Loucy (cell line): ENCODE data around the gene STK32C.

Experiments used
- H2AFZ ChIP-seq: fragments of 200-600 bp; sonication (generic); 2 replicates; pipeline ENCODE4 v1.6.0; 2016; ENCODE audit warnings: antibody characterized with exemption, mild to moderate bottlenecking, low read length, moderate library complexity
- H3F3A ChIP-seq: fragments of 200-600 bp; 2 replicates; pipeline ENCODE4 v1.6.0; 2016; ENCODE audit warnings: antibody characterized with exemption, low read depth, mild to moderate bottlenecking
- H3K27me3 ChIP-seq: fragments of 200-600 bp; sonication (generic); 2 replicates; pipeline ENCODE4 v1.6.1; 2014; ENCODE audit warnings: low read length, mild to moderate bottlenecking; ENCODE audit not compliant: insufficient read depth, poor library complexity, severe bottlenecking
- H3K36me3 ChIP-seq: fragments of 200-600 bp; sonication (generic); 2 replicates; pipeline ENCODE4 v1.6.1; 2016; ENCODE audit warnings: low read length; ENCODE audit not compliant: insufficient read depth
- H3K4me1 ChIP-seq: fragments of 200-600 bp; sonication (generic); 2 replicates; pipeline ENCODE4 v1.5.1; 2014; ENCODE audit warnings: low read length, mild to moderate bottlenecking; ENCODE audit not compliant: insufficient read depth, poor library complexity, severe bottlenecking
- H3K4me2 ChIP-seq: fragments of 200-600 bp; sonication (generic); 2 replicates; pipeline ENCODE4 v1.6.0; 2014; ENCODE audit warnings: antibody characterized with exemption, low read length, low read depth, mild to moderate bottlenecking; ENCODE audit not compliant: poor library complexity, severe bottlenecking
- H3K4me3 ChIP-seq: fragments of 200-600 bp; sonication (generic); 2 replicates; pipeline ENCODE4 v1.5.1; 2014; ENCODE audit warnings: low read length, mild to moderate bottlenecking, mixed read lengths; ENCODE audit not compliant: poor library complexity, severe bottlenecking
- H3K79me2 ChIP-seq: fragments of 200-600 bp; sonication (generic); 2 replicates; pipeline ENCODE4 v1.6.1; 2014; ENCODE audit warnings: low read length; ENCODE audit not compliant: insufficient read depth
- H3K9ac ChIP-seq: fragments of 200-600 bp; sonication (generic); 2 replicates; pipeline ENCODE4 v1.6.0; 2014; ENCODE audit warnings: mild to moderate bottlenecking, low read depth, low read length, moderate library complexity; ENCODE audit not compliant: poor library complexity, severe bottlenecking
- H3K9me2 ChIP-seq: fragments of 200-600 bp; sonication (generic); replicated peaks from 2 replicates; pipeline ENCODE4 v1.6.1; 2016; ENCODE audit warnings: low read depth, low read length, mixed read lengths
- H3K9me3 ChIP-seq: fragments of 200-600 bp; sonication (generic); 2 replicates; pipeline ENCODE4 v1.6.1; 2014; ENCODE audit warnings: mild to moderate bottlenecking, antibody characterized with exemption, low read length, low read depth; ENCODE audit not compliant: insufficient read depth
- H4K20me1 ChIP-seq: fragments of 200-600 bp; sonication (generic); 2 replicates; pipeline ENCODE4 v1.6.0; 2014; ENCODE audit warnings: antibody characterized with exemption, low read length, mild to moderate bottlenecking; ENCODE audit not compliant: insufficient read depth, poor library complexity, severe bottlenecking
- CTCF ChIP-seq: fragments of 200-600 bp; sonication (generic); conservative IDR thresholded peaks from 2 replicates; pipeline ENCODE4 v1.5.1; 2014; ENCODE audit warnings: mild to moderate bottlenecking, antibody characterized with exemption, low read length
- EZH2phosphoT487 ChIP-seq: fragments of 200-600 bp; IDR thresholded peaks from 2 replicates; pipeline ENCODE4 v1.6.1; 2018; ENCODE audit warnings: antibody characterized with exemption, mild to moderate bottlenecking, moderate library complexity, borderline replicate concordance

The STK32C gene

GRCh38 chr10:132238371-132239125 is 69.2 kb downstream of the STK32C start:
- Histone ChIP-seq H2AFZ (no peak overlapping the region), H3K4me2 (no peak overlapping the region), H3K9me2 (no peaks in the 10 kb centered on the region), H3K9ac (no peak overlapping the region), H3K4me3 (no peak overlapping the region), H3F3A (no peaks in the 10 kb centered on the region), H3K79me2 (no peaks in the 10 kb centered on the region), H4K20me1 (no peaks in the 10 kb centered on the region), H3K36me3 (no peaks in the 10 kb centered on the region), H3K27me3 (no peaks in the 10 kb centered on the region), H3K4me1 (no peaks in the 10 kb centered on the region), H3K9me3 (no peaks in the 10 kb centered on the region)
- no peak for TF ChIP-seq EZH2phosphoT487
- TF ChIP-seq CTCF = no peak

GRCh38 chr10:132237871-132238270 is 69.9 kb downstream of the STK32C start:
- Histone ChIP-seq H2AFZ (no peak overlapping the region), H4K20me1 (no peaks in the 10 kb centered on the region), H3K4me3 (no peak overlapping the region), H3K27me3 (no peaks in the 10 kb centered on the region), H3K9ac (no peak overlapping the region), H3K79me2 (no peaks in the 10 kb centered on the region), H3K9me3 (no peaks in the 10 kb centered on the region), H3F3A (no peaks in the 10 kb centered on the region), H3K36me3 (no peaks in the 10 kb centered on the region), H3K9me2 (no peaks in the 10 kb centered on the region), H3K4me1 (no peaks in the 10 kb centered on the region), H3K4me2 (no peak overlapping the region)
- no peak for TF ChIP-seq EZH2phosphoT487
- no peak for TF ChIP-seq CTCF

GRCh38 chr10:132237396-132237795 is 70.4 kb downstream of the STK32C start:
- H3K4me3 ChIP-seq = no peak overlapping the region
- no peaks in the 10 kb centered on the region for H3K36me3 ChIP-seq
- no peaks in the 10 kb centered on the region for H3K27me3 ChIP-seq
- H3F3A ChIP-seq = no peaks in the 10 kb centered on the region
- TF ChIP-seq CTCF (no peak), EZH2phosphoT487 (no peak)
- no peak overlapping the region for H3K4me2 ChIP-seq
- no peaks in the 10 kb centered on the region for H3K9me2 ChIP-seq
- no peaks in the 10 kb centered on the region for H4K20me1 ChIP-seq
- no peaks in the 10 kb centered on the region for H3K4me1 ChIP-seq
- H3K9ac ChIP-seq = no peak overlapping the region
- H3K9me3 ChIP-seq = no peaks in the 10 kb centered on the region
- H3K79me2 ChIP-seq = no peaks in the 10 kb centered on the region
- H2AFZ ChIP-seq = no peak overlapping the region
